ENCODE measurements around the gene WIPI1.

WIPI1 gene

DNA sequence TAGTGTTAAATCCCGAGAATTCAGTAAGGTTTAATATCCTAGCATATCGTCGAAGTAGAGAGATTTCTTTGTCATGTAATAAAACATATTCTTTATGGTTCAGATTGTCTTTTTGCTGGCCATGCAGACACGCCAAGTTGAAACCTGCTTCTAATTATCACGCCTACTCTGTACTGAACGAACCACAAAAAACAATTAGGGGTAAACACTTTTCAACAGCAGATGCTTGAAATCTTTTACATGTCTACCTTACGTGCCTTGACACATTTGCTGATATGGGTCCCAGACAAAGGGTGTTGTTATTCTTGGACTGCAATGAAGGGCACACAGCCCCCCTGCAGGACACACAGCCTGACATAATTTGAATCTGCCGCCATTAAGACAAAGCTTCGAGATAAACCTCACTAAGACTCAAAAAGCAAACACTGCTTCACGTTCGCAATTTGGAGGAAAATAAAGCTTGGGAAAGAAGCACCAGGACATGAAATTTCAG, 13.3 kb downstream of the WIPI1 start:
- TF ChIP-seq, protein P1, sequence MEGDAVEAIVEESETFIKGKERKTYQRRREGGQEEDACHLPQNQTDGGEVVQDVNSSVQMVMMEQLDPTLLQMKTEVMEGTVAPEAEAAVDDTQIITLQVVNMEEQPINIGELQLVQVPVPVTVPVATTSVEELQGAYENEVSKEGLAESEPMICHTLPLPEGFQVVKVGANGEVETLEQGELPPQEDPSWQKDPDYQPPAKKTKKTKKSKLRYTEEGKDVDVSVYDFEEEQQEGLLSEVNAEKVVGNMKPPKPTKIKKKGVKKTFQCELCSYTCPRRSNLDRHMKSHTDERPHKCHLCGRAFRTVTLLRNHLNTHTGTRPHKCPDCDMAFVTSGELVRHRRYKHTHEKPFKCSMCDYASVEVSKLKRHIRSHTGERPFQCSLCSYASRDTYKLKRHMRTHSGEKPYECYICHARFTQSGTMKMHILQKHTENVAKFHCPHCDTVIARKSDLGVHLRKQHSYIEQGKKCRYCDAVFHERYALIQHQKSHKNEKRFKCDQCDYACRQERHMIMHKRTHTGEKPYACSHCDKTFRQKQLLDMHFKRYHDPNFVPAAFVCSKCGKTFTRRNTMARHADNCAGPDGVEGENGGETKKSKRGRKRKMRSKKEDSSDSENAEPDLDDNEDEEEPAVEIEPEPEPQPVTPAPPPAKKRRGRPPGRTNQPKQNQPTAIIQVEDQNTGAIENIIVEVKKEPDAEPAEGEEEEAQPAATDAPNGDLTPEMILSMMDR (IDR thresholded peaks at IDR 0.05; ENCODE audit: low read depth, low read length) = no peak
- no peak for TF ChIP-seq EZH2phosphoT487 (IDR thresholded peaks at IDR 0.05; ENCODE audit: low read depth)
- Histone ChIP-seq H3K9ac (ENCODE audit: low read length) (no peak overlapping the region), H3K9me3 (ENCODE audit: insufficient read depth, low read length) (no peaks in the 10 kb centered on the region), H3K4me1 (ENCODE audit: low read length) (no peaks in the 10 kb centered on the region), H4K20me1 (ENCODE audit: insufficient read depth, low read length) (no peaks in the 10 kb centered on the region), H3K4me2 (ENCODE audit: low read length) (no peak overlapping the region), H2AFZ (ENCODE audit: low read depth, low read length) (no peak overlapping the region), H3K4me3 (ENCODE audit: low read length) (no peak overlapping the region), H3K27me3 (ENCODE audit: low read depth, low read length) (no peaks in the 10 kb centered on the region), H3K79me2 (ENCODE audit: low read length) (no peaks in the 10 kb centered on the region), H3K27ac (ENCODE audit: low read length) (no peak overlapping the region), H3K36me3 (replicated peaks; ENCODE audit: low read depth, low read length) (no peaks in the 10 kb centered on the region)

DNA sequence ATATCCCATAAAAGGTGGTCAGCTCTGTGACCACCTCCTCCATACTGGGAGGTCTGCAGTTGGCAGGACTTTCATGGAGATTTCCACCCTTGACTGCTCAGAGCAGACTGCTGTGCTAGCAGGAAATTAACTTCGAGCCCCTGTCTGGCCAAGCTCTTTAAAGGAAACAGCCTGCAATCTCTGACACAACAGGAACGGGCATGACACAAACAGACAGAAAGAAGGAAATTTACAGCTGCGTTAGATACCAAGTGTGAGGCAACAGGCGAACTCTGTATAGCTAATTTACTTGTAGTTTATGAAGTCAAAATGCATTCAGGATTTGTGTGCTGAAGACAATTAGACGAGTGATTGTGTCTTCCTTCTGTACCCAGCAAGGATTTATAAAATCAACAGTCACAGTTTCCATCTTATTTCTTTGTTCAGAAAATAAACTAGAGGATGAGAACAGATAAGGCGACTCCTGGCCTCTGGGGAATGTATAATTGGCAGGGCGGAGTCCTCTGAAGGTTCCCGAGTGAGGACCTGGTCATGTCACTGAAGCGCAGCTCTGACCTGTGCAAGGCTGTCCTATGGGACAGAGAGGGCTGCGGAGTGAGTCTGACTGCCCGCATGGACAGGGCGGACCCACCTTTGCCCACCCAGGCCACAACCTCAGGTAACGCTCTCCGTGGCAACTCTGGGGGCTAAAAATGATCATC, 16.1 kb downstream of the WIPI1 start:
- Histone ChIP-seq H2AFZ (ENCODE audit: low read depth, low read length) (no peak overlapping the region), H3K27ac (ENCODE audit: low read length) (no peak overlapping the region), H4K20me1 (ENCODE audit: insufficient read depth, low read length) (no peaks in the 10 kb centered on the region), H3K4me2 (ENCODE audit: low read length) (no peak overlapping the region), H3K4me1 (ENCODE audit: low read length) (peaks cover 20% of the 10 kb centered on the region), H3K4me3 (ENCODE audit: low read length) (no peak overlapping the region), H3K79me2 (ENCODE audit: low read length) (no peaks in the 10 kb centered on the region), H3K9me3 (ENCODE audit: insufficient read depth, low read length) (no peaks in the 10 kb centered on the region), H3K9ac (ENCODE audit: low read length) (no peak overlapping the region), H3K36me3 (replicated peaks; ENCODE audit: low read depth, low read length) (no peaks in the 10 kb centered on the region), H3K27me3 (ENCODE audit: low read depth, low read length) (no peaks in the 10 kb centered on the region)
- TF ChIP-seq, protein P1 (IDR thresholded peaks at IDR 0.05; ENCODE audit: low read depth, low read length) = no peak
- no peak for TF ChIP-seq EZH2phosphoT487 (IDR thresholded peaks at IDR 0.05; ENCODE audit: low read depth)

DNA sequence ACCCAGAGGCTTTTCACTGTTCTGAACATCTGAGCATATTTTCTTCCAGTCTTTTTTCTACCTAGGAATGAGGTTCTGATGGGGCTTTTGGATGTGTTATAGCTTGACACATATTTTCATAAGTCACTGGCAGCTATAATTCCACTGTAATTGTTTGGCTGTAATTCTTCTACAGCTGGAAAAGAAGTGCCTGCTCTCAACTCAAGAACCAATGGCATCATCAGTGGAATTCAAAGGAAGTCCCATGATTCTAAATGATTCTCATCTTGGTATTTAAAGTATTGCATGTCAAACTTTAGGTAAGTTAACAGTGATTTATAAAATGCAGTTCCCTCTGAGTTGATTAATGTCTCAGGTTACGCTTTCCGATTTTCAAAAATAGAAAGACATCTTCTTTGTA, 16.8 kb downstream of the WIPI1 start:
- Histone ChIP-seq H2AFZ (ENCODE audit: low read depth, low read length) (no peak overlapping the region), H3K9ac (ENCODE audit: low read length) (no peak overlapping the region), H3K4me3 (ENCODE audit: low read length) (no peak overlapping the region), H3K27ac (ENCODE audit: low read length) (no peak overlapping the region), H3K79me2 (ENCODE audit: low read length) (no peaks in the 10 kb centered on the region), H3K9me3 (ENCODE audit: insufficient read depth, low read length) (no peaks in the 10 kb centered on the region), H3K4me2 (ENCODE audit: low read length) (no peak overlapping the region), H4K20me1 (ENCODE audit: insufficient read depth, low read length) (no peaks in the 10 kb centered on the region), H3K27me3 (ENCODE audit: low read depth, low read length) (no peaks in the 10 kb centered on the region), H3K4me1 (ENCODE audit: low read length) (peaks cover 26% of the 10 kb centered on the region), H3K36me3 (replicated peaks; ENCODE audit: low read depth, low read length) (no peaks in the 10 kb centered on the region)
- TF ChIP-seq, protein P1 (IDR thresholded peaks at IDR 0.05; ENCODE audit: low read depth, low read length) = no peak
- TF ChIP-seq EZH2phosphoT487 (IDR thresholded peaks at IDR 0.05; ENCODE audit: low read depth) = no peak

DNA sequence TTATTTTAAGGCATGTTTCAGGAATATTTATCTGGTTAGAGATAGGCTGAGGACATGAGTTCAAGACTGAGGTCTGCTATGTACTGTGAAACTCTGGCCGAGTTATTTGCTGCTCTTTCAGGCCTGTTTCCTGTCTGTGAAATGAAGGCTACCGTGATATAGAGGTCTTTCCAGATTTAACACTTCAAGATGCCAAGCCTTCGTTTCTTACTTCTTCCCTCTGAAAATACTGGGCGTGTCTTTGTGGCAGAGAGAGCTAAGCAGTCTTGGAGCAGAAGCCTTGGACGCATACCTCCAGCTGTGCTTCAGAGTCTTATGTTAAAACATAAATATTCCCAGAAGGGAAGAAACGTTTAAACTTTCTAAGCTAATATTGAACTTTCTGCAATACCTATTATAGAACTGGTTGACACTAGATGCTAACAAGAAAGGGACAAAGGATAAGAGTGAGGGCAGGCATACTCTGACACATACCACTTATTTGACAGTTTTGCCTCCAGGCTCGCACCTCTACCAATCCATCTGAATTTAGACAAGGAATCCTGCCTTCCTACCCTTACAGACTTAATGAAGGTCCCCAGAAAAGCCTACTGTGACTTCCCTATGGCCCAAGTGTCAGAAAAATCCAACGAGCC, 17.5 kb downstream of the WIPI1 start:
- H3K9me3 ChIP-seq (ENCODE audit: insufficient read depth, low read length) = no peaks in the 10 kb centered on the region
- H3K27me3 ChIP-seq (ENCODE audit: low read depth, low read length) = no peaks in the 10 kb centered on the region
- H3K9ac ChIP-seq (ENCODE audit: low read length) = no peak overlapping the region
- no peak overlapping the region for H3K4me2 ChIP-seq (ENCODE audit: low read length)
- no peaks in the 10 kb centered on the region for H4K20me1 ChIP-seq (ENCODE audit: insufficient read depth, low read length)
- peaks cover 26% of the 10 kb centered on the region for H3K4me1 ChIP-seq (ENCODE audit: low read length)
- H3K36me3 ChIP-seq (replicated peaks; ENCODE audit: low read depth, low read length) = no peaks in the 10 kb centered on the region
- TF ChIP-seq, protein P1 (IDR thresholded peaks at IDR 0.05; ENCODE audit: low read depth, low read length) = no peak
- TF ChIP-seq EZH2phosphoT487 (IDR thresholded peaks at IDR 0.05; ENCODE audit: low read depth) = no peak
- no peak overlapping the region for H2AFZ ChIP-seq (ENCODE audit: low read depth, low read length)
- H3K27ac ChIP-seq (ENCODE audit: low read length) = no peak overlapping the region
- H3K79me2 ChIP-seq (ENCODE audit: low read length) = no peaks in the 10 kb centered on the region
- no peak overlapping the region for H3K4me3 ChIP-seq (ENCODE audit: low read length)

Data from OCI-LY3 (cell line).